Esophagus mucosa (tissue), 1 donor: ENCODE measurements around the gene WWTR1. TPM values are rescaled to one million over a fixed set of nuclear protein-coding genes. Genes with fewer than 3 reads are reported as not detected.

Source experiments
- ATAC-seq: fragments of 200-7000 bp; cut with Tn5 transposase; one replicate; pipeline ENCODE4 v1.9.1; 2020
- total RNA-seq: library from RNA; stranded (reverse); gene quantifications from one replicate; pipeline ENCODE4 v1.2.4, GENCODE V29; 2023
- donor health status: DM: yes; HTN: yes; CAD: no.

WWTR1 gene
- total RNA-seq, 1 donor from 2014 or later, result 30.7 TPM

DNA sequence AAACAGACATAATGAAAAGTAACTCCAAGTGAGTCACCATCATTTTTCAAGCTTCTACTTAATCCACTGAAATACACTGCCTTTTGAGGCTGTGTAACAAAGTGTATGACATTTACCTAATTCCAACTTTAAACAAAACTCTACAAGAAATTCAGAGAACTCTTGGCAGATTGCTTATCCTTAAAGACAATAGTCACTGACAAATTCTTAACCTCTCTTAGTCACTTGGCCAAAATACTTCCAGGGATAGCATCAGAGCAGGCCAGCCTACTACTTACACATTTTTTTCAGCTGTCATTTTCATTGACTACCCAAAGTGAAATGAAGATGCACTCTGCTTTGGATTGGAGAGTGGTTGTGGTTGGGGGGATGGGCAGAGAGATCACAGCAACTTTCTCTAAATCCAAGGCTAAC is 3.6 kb downstream of the WWTR1 start:
- peak; percentile 43 for ATAC-seq

GRCh38 chr3:149653564-149653963 is 4.3 kb downstream of the WWTR1 start:
- no peak for ATAC-seq

GRCh38 chr3:149653136-149653535 is 4.7 kb downstream of the WWTR1 start:
- no peak for ATAC-seq

DNA sequence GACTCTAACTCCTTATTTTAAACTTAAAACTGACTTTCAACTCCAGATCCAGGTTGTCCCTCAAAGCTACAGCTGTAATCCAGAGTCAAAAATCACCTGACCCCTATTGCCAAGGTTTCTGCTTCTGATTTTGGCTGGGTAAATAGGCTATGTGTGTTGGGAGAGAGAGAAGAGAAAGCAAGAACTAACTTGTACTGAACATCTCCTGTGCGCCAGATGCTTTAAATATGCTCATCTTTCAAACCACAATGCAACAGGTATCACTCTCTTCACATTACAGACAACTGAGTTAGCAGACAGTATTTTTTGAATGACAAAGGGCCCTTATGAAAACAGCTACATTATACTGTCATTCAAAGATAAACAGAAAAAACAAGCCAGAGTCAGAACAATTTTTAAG is 7.0 kb downstream of the WWTR1 start:
- no peak for ATAC-seq

DNA sequence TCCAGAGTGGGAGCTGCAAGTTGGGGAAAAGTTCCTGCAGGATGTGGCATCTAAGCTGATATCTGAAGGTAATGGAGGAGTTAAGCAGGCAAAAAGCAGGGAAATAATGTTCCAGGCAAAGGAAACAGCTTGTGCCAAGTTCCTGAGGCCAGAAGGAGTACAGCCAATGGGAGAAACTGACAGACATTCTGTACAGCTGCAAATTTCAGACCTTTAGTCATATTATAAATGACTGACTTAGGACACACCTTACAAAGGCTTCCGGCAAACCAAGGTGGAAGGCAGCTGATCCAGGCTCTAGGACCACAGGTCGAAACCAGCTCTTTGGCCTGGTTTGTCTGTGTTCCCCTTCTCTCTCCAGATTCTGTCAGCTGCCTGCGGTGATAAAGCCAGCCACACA is 9.3 kb downstream of the WWTR1 start:
- ATAC-seq, result peak; percentile 88

DNA sequence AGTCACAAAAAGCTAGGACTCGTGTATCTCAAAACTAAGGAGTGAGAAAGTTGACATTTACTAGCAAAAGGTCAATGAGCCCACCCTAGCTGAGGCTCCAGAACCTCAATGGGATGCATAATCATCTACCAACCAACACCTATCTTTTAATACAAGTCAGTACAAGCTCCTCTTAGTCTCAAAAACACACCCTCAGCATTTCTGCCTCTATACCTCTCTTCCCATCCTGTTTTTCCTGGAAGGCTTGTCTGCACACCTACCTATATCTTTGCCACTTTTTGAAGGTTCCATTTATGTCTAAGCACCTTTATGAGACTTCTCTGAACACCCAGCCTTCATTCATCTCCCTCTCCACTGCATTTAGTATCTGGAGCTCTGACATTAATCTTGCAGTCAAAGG is 10.0 kb downstream of the WWTR1 start:
- ATAC-seq, result peak; percentile 61

GRCh38 chr3:149647285-149647684 is 10.5 kb downstream of the WWTR1 start:
- ATAC-seq, result no peak

DNA sequence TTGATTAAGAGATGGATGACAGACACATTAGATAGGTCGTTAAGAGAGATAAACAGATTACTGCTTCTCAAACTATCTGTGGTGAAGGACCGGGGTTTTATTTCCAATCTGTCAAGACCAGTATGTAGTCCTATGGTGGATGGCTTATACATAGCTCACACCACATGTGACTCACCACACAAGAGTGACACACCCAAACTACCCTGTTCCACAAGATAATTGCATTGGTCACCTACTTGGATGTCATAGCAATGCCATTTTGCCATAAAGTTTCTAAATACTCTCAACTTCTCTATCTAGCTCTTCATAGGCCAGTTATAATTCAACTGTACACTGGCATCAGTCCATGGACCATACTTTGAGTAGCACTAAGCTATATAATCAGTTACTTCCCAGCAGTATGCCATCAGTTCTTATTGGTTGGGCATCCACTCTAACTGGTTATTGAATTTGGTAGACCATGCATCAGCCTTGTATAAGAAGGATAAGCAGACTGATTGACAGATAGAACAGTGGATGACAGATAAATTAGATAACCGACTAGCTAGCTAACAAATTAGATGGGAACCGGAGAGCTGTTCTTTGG is 11.6 kb downstream of the WWTR1 start:
- peak; percentile 93 for ATAC-seq

- ATAC-seq, result no peak
These were observed 13.9 kb downstream of the WWTR1 start for GRCh38 chr3:149643963-149644362.

DNA sequence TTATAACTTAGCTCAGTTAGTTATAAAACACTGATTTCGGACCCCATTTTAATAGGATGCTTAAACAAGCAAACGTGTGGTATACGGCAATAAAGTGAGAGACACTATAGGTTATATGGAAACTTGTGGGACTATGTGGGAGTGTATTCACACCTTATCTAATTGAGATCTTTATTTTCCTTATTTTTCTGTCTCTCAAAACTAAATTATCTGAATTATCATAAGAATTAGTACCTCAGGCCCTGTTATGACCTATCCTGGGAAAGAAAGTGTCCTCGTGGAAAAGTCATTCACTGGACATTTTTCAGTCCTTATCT is 14.4 kb downstream of the WWTR1 start:
- no peak for ATAC-seq

DNA sequence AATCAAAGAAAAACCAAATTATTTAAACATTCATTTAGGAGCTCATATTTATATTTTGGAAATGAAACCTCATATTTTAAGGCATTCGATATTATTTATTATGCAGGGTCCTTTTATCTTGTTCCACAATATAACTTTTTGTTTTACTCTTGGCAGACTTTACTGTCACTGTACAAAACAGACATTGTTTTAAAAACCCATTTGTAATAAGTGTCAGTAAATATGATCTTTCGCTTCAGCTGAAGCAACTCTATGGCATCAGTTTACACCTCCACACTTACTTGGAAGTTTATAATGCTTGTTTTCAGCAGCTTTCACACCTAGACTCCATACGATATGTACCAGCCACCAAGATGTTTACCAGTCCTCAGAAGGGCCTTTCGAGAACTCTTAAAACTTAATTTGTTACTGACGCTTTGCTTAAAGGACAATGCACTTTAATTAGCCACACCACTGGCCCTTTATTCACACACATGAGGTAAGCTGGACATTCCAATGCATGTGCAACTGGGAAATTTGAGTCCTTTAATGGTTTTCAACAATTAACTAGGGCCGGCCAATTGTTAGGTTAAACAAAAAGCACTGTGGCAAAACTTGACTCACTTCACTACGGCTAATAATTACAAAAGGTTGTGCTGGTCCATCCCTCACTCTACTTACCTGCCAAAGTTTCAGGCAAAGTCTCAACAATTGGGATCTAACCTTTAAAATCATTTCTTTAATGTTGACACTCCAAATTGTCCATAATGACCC is 16.7 kb downstream of the WWTR1 start:
- ATAC-seq, result no peak

GRCh38 chr3:149639093-149639486 is 18.7 kb downstream of the WWTR1 start:
- no peak for ATAC-seq

DNA sequence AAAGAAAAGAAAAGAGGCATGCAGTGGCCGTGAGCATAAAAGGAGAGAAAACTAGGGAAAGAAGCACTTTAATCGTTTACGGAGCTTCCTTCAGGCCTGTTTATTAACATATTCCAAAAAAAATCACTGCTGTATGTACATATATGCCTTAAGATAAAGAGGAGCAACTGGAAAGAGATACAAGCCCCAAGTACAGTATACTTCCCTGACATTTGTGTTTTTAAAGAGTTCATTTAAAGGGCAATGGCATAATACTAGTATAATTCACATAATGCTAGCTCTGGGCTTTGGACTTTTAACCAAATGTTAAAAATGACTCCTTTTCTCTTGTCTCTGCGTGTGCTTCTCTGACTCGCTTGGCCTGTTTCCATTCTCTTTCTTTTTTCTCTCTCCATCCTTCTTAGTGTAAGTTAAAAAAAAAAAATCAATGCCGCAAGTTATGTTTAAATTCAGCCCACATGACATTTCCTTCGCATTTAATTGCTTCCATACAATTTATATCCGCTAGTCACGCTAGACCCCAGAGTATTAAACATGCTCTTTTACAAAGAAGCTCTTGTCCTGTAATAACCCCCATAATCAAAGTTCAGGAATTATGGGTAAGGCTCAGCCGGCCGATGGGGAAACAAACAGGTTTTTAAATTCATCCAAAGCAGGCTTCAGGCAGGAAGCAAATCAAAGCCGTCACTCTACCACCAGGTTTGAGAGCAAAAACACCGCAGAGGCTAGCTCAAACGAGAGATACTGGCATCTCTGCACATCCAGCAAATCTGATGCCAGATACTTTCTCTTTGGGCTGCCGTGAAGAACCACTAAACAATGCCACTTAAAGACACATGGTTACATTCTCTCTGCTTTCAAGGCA is 19.4 kb downstream of the WWTR1 start:
- peak; percentile 73 for ATAC-seq

DNA sequence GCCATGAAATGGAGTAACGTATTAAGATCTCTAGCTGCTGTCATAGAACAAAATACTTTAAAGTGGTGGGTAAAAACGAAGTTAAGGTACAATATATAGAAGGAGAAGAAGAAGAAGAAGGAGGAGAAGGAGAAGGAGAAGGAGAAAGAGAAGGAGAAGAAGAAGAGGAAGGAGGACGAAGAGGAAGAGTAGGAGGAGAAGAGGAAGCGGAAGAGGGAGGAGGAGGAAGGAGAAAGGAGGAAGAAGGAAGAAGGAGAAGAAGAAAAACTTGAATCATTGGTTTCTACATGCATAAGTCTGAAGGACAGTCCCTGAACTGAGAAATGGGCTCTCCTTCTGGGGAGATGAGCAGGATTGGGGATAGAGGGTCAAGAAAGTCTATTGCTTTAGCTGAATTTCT is 22.4 kb downstream of the WWTR1 start:
- no peak for ATAC-seq

DNA sequence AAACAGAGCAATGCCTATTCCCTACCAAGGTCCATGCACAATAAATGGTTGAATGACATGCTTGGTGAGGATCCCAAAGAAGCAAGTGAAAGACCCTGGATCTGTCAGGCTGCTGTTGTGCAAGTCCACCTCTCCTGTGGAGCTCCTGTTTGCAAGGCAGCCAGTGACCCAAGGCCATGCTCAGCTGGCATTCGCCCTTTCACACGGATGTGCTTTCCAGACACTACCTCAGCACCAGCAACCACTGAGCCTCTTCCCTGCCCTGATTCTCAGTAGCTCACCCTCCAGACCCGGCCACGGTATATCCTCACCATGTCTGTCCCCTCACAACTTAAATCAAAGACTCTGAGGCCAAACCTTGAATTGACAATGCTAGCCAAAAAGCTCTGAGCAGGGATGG is 23.3 kb downstream of the WWTR1 start:
- ATAC-seq, result no peak

- no peak for ATAC-seq
These were observed 23.8 kb downstream of the WWTR1 start for GRCh38 chr3:149634072-149634471.

DNA sequence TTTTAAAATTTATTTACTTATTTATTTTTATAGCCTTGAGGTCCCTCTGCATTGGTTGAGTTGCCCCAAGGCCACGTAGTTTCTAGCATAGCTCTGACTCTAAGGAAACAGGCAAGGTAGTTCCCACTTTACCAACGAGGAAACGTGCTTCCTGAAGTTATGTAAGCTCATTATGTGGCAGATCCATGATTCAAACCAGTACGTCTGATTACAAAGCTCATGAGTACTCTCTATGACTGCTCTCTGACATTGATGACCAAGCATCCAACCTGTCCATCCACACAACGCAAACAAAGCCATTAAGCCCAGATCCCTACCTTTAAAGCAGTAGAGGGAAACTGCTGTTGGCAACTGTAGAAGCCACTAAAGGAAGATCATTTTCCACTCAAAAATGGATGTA is 25.6 kb downstream of the WWTR1 start:
- ATAC-seq, result peak; percentile 89

GRCh38 chr3:149630806-149631205 is 27.0 kb downstream of the WWTR1 start:
- ATAC-seq, result no peak

DNA sequence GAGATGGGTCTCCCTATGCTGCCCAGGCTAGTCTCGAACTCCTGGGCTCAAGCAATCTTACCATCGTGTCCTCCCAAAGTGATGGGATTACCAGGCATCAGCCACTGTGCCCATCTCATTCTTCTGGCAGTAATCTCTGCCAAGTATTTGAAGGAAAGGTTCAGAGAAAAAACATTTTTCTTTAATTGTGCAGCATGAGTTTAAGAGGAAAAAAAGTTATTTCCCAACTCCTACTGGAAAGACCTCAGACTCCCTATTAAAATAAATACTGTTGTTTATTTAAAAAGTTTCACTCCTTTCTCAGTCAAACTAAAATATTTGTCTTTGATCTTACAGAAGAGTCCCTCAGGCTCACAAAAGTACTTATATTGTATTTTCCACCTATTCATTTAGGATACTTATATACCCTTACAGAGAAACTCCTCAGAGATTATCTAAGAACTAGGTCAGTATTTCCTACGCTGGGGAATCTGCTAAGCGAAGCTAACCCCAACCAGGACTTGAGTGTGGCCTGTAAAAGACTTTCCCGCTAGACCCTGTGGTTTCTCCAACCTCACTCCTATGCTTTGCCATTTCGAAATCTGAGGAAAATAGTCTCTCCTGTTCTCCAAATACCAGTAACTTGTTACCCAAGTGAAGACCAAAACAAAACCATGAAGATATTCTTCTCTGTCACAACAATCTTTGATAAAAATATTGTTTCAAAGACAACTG is 28.7 kb downstream of the WWTR1 start:
- no peak for ATAC-seq

- ATAC-seq, result peak; percentile 81
These were observed 31.2 kb downstream of the WWTR1 start for GRCh38 chr3:149626671-149627070.

DNA sequence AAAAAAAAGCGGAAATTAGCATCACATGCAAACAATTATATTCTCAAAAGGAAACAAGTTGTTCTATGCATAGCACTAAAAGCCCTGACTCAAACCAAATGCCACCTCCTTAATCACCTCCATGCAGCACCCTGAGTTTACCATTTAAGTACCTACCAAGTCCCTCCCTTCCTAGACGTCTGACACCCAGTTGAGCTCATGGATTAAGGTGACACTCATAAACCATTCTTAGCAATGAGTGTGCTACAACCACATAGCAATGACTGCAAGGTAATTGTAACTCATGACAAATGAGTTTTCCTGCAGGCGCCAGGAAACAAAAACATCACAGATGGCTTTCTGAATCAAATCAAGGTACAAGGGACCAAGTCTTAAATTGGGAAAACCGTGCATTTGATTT is 32.0 kb downstream of the WWTR1 start:
- ATAC-seq, result peak; percentile 98

GRCh38 chr3:149623824-149624223 is 34.0 kb downstream of the WWTR1 start:
- no peak for ATAC-seq
